ENCODE data around the gene SDR39U1.
A peak's percentile ranks its signal among the peaks of the same experiment; 100 is the strongest.
"Not testable (repeated sequence)": the region's sequence is repeated elsewhere in the genome, so short reads cannot be mapped to it uniquely, and the experiment has no call there.

The SDR39U1 gene, protein sequence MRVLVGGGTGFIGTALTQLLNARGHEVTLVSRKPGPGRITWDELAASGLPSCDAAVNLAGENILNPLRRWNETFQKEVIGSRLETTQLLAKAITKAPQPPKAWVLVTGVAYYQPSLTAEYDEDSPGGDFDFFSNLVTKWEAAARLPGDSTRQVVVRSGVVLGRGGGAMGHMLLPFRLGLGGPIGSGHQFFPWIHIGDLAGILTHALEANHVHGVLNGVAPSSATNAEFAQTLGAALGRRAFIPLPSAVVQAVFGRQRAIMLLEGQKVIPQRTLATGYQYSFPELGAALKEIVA

DNA sequence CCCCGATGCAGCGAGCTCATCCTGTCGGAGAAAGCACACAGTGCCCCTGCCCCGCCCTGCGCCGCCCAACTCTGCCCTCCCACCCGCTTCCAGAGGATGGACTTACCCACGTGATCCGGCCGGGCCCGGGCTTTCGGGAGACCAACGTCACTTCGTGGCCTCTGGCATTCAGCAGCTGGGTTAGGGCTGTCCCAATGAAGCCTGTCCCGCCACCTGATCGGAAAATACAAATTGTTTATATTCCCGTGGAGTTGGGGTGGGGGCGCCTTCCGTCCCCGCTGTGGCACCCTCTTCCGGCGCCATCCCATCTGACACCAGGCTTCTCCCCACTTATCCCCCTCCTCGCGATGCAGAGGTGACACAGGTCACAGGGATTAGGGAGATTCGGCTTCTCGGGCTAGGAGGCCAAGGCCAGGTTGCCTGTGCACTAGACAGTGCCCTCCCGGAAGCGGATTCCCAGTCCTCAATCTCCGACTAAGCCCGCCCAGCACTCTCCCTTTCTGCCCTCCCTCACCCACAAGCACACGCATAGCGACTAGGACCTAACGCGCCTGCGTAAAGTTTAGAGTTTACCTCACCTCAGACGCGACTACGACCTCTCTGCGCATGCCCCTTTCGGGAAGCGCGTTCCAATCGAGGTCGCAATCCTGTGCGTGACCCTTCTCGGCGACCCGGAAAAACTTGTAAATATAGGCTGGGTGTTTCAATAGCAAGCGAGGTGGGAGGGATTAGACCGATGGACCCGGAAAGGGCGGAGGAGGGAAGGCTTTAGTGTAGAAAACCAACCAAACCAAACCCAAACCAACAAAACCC, at the start of gene SDR39U1:
Gene SDR39U1 (minus strand): TSS at position 537 of the 813 bp plus-strand sequence. CDS start 7 bp downstream, at position 530.
- DNase-seq (ENCODE audit: low spot score) = peak; percentile 98

DNA sequence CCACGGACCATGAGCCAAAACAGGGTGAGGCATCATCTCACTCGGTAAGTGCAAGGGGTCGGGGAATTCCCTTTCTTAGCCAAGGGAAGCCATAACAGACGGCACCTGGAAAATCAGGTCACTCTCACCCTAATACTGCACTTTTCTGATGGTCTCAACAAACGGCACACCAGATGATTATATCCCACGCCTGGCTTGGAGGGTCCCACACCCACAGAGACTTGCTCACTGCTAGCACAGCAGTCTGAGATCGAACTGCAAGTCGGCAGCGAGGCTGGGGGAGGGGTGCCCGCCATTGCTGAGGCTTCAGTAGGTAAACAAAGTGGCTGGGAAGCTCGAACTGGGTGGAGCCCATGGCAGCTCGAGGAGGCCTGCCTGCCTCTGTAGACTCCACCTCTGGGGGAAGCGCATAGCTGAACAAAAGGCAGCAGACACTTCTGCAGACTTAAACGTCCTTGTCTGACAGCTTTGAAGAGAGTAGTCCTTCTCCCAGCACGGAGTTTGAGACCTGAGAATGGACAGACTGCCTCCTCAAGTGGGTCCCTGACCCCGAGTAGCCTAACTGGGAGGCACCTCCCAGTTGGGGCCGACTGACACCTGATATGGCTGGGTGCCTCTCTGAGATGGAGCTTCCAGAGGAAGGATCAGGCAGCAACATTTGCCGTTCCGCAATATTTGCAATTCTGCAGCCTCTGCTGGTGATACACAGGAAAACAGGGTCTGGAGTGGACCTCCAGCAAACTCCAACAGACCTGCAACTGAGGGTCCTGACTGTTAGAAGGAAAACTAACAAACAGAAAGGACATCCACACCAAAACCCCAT, 49.2 kb upstream of the SDR39U1 start:
- not testable (repeated sequence) for DNase-seq (ENCODE audit: low spot score)

DNA sequence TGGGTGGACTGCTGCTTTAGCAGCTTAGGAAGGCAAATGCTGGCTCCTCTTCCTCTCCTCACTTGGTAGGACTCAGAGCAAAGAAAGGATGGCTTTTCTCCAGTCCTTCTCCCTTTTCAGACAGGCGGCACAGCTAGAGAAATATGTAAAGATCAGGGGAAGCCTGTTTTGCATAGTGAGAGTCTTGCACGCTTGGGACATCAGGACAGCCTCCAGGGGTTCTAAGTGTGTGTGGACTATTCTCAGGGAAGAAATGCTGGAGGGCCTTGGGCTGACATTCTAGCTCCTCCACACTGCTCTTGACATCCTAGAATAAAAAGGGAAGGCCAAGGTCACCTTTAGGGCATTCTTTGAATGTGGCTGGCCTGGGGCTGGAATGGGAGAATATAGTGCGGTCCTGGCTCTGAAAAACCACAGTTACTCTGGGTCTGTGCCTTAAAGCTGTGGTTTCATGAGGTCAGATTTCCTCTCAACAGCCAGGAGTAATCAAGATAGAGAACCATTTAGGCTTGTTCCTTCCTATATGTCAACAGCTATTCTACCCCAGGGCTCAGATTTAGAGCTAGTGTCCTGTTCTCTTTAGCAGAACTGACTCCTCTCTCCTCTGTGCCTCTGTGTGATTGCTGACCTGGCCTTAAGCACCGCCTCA, 41.2 kb upstream of the SDR39U1 start:
- DNase-seq (ENCODE audit: low spot score) = peak; percentile 3

DNA sequence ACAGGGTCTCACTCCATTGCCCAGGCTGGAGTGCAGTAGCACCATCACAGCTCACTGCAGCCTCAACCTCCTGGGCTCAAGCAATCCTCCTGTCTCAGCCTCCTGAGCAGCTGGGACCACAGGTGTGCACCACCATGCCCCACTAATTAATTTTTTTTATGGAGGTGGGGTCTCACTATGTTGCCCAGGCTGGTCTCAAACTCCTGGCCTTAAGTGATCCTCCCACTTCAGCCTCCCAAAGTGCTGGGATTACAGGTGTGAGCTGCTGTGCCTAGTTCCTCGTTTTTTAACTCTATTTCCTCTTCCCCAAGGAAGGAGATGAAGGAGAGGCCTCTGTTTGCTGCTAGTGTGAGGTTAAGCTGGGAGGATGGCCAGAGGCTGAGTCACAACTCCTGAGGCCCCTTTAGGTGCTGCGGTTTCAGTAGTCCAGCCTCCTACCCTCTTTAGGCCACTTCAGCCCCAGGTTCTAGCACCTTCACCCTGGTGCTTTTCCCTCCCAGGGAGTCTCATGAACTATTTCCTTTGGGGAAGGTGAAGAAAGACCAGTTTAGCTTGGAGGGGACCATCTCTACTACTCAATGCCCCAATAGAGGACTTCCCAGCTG, 40.2 kb upstream of the SDR39U1 start:
- not testable (repeated sequence) for DNase-seq (ENCODE audit: low spot score)

DNA sequence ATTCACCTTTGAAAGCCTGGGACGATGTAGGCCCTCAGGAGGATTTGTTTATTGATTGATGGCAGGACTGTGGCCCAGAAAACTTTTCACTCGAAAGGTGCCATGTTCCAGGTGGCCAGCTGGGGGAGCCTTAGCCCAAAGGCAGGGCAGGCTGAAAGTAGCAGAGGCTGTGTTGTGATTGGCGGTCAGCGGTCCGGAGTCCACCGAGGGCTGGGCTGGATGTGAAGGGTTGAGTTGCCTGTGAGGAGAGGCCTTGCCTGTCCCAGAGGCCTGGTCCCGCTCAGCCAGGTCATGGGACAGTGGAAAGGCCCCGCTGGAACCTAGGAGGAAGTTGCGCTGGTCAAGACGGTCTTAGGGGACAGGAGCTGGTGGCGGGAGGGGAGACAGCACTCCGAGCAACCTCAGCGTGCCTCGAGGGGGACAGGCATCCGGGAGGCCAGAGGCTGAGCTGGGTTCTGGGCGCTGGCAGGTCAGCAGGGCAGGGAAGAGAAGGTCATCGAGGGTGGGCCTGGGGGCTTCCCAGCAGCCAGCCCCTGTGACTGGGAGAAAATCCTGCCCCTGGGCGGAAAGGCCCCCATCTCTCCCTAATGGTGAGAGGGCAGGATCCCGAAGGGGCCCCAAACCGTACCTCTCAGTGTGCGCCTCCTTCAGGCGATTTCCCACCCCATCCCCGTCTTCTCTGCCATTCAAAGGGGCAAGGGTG, 39.2 kb upstream of the SDR39U1 start:
- peak; percentile 35 for DNase-seq (ENCODE audit: low spot score)

DNA sequence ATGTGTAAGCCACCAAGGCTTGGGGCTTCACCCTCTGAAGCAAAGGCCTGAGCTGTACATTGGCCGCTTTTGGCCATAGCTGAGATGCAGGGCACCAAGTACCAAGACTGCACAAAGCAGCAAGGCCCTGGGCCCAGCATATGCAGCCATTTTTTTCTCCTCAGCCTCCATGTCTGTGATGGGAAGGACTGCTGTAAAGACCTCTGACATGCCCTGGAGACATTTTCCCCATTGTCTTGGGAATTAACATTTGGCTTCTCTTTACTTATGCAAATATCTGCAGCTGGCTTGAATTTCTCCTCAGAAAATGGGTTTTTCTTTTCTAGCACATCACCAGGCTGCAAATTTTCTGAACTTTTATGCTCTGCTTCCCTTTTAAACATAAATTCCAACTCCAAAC, 37.4 kb upstream of the SDR39U1 start:
- DNase-seq (ENCODE audit: low spot score) = not testable (repeated sequence)

DNA sequence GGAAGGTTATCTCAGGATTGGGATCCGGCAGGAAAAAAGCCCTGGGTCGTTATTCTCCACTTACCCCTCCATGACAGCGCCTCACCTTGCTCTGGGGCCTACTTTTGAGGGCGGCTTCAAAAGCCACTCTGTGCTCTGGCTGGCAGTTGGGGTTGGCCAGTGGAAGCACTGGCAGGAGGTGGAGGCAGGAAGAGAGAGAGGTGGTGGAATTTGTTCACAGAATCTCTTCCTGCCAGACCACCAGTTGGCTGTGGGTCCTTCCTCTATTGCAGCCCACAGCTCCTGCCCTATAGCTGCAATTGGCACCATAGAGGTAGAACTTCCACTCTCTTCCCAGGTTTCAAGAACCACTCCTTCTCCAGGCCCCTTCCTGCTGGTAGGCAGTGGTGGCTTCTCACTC, 32.7 kb upstream of the SDR39U1 start:
- no peak for DNase-seq (ENCODE audit: low spot score)

DNA sequence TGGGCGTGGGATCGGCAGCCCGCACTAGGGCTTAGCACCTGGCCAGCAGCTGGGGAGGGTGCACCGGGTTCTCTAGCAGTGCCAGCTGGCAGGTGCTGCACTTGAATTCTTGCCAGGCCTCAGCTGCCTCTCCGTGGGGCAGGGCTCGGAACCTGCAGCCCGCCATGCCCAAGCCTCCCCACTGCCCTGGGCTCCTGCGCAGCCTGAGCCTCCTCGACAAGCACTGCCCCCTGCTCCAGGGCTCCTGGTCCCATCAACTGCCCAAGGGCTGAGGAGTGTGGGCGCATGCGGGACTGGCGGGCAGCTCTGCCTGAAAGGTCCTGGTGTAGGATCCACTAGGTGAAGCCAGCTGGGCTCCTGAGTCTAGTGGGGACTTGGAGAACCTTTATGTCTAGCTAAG, 30.6 kb upstream of the SDR39U1 start:
- DNase-seq (ENCODE audit: low spot score) = no peak

DNA sequence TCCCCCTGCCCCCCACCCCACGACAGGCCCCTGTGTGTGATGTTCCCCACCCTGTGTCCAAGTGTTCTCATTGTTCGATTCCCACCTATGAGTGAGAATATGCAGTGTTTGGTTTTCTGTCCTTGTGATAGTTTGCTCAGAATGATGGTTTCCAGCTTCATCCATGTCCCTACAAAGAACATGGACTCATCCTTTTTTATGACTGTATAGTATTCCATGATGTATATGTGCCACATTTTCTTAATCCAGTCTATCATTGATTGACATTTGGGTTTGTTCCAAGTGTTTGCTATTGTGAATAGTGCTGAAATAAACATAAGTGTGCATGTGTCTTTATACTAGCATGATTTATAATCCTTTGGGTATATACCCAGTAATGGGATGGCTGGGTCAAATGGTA, 27.9 kb upstream of the SDR39U1 start:
- not testable (repeated sequence) for DNase-seq (ENCODE audit: low spot score)

DNA sequence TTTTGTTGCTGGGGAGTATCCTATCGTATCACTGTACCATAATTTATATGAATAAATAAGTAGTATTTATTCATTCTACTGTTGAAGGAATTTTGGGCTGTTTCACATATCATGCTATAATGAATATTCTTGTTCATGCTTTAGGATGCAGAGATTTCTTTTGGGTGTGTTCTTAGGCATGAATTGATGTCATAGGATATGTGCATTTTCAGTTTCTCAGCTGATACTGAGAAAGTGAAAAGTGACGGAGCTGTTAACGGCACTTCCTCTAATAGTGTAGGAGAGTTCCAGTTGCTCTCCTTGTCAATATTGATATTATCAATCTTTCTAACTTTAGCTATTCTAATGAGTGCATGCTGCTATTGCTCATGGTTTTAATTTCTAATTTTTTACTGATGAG, 23.2 kb upstream of the SDR39U1 start:
- no peak for DNase-seq (ENCODE audit: low spot score)

DNA sequence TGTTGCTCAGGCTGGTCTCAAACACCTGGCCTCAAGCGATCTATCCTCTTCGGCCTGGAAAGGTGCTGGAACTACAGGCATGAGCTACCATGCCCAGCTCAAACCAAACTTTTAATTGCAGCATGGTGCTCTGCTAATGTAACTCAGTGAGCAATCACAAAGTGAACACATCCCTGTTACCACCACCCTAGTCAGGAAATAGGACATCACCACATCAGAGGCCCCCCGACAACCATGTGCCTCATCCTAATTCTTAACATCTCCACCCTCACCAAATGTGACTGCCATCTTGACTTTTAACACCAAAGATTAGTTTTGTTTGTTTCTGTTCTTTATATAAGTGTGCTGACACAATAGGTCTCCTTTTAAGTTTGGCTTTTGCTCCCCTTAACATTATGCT, 22.8 kb upstream of the SDR39U1 start:
- no peak for DNase-seq (ENCODE audit: low spot score)

DNA sequence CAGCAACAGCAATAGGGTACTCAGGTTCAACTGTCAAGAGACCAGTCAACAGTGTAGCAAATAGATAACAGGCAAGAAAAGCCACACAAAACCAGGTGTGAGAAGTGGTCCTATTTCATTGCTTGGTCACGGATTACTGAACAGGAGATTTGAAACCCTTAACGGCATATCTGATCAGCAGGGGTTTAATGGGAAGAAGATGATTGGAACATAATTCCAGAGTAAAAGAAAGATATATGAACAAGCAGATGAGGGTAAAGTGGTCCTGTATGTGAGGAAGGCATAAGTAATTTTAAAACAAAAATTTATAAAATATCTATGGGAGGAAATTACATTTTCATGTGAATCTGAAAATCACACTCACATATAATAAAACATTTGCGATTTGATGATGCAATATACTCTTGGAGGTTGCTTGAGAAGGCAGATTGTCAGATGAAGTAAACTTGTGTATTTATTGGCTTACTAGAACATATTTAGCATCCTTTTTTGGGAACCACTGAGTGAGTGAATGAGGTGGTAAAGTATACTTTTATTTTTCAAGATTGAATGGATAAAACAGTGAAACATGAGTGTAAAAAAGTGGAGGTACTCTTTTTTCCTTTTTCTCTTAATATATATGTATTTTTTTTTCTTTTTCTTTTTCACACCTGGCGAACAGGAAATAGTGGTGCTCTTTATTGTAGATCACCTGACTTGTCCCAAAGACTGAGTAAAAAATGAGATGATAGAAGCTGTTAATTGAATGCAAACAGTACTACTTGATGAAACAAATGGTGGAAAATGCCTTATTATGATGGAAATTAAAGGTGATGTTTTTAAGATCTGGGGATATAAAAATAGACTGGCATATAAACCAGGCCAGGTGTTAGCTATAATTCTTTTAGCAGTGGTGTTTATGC, 21.6 kb upstream of the SDR39U1 start:
- no peak for DNase-seq (ENCODE audit: low spot score)

DNA sequence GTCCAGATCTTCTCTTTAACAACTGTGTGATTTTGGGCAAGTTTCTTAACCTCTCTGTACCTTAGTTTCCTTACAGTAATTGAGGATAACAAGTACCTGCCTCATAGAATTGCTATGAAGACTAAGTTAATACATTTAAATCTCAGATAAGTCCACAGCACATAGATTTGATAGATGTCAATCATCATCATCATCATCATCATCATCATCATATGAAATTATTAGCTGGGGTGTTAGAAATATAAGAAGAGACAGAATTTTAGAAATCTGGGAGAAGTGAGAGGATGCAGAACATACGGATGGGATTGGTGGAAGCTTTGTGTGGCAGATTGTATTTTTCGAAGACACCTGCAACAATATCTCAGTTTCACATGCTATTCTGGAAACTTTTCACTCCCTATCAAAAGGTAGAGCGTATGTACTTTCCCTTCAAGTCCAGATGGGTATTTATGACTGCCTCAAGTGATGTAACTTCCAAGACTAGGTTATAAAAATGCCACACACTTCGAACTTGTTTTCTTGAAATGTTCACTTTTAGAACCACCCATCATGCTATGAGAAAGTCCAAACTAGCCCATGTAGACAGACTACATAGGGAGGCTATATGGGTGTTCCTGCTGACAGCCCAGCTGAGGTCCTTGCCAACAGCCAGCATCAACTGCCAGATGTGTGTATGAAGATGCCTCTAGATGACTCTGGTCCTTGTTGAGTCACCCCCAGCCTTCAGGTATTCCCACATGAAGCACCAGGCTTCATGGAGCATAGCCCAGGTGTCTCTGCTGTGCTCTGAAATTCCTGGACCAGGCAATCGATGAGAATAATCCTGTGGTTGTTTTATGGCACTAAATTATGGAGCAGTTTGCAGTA, 20.7 kb upstream of the SDR39U1 start:
- DNase-seq (ENCODE audit: low spot score) = no peak

DNA sequence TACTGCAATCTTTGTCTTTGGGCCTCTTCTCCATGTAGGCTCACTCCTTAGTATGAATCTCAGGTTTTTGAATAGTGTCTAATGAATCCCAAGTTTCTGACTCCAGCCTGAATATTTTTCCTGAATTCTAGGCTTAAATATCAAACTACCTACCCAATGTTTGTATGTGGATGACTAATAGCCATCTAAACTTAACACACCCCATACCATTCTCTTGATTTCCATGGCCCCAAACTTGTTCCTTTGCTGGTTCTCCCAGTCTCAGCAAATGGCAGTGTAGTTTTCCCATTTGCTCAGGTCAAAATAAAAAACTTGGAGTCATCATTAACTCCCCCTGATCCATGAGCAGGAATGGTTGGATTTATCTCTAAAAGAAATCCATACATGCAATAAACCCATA, 18.8 kb upstream of the SDR39U1 start:
- DNase-seq (ENCODE audit: low spot score) = no peak

DNA sequence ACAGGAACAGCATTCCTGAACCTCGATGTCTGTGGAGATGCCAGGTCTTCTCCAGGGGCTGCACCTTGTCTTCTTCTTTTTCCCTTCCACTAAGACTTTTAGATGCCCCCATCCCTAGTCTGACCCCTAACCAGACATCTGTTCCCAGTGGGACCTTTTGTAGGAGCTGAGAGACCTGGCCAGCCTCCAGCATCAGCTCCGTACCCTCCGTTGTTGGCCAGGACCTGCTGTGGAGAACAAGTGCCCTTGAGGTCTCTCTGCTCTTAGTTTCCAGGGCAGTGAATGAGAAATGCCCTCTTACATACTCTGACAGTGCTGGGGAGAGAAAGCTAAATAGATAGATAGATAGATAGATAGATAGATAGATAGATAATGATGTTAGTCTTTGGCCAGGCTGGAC, 16.8 kb upstream of the SDR39U1 start:
- DNase-seq (ENCODE audit: low spot score) = no peak

DNA sequence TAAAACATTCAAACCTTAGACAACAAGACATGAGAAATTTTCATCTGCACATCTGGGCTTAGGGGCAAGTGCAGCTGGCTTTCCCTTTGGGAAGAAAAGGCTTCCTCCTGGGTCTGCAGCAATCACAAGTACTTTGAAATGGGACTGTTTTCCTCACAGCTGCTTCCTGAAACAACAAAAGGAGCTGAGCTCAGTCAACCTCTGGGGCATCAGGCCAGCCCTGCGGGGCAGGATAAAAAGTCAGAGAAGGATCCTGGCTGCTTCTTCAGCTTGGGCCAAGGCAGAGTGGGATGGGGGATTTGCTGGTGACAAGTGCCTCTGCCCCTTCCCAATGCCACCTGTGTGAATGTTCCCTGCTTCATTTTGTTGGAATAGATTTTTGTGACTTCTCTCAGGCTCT, 16.2 kb upstream of the SDR39U1 start:
- DNase-seq (ENCODE audit: low spot score) = no peak

DNA sequence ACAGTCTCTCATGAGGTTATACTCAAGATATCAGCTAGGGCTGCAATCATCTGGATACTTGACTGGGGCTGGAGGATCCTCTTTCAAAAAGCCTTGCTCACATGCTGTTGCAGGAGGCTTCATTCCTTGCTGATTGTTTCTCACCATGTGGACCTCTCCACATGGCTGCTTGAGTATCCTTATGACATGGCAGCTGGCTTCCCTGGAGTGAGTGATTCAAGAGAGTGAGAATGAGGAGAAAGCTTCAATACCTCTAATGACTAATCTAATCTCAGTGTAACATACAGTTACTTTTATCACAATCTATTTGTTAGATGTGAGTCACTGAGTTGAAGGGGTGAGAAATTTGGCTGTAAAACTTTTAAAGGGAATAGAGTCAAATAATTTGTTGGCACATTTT, 14.4 kb upstream of the SDR39U1 start:
- DNase-seq (ENCODE audit: low spot score) = no peak

DNA sequence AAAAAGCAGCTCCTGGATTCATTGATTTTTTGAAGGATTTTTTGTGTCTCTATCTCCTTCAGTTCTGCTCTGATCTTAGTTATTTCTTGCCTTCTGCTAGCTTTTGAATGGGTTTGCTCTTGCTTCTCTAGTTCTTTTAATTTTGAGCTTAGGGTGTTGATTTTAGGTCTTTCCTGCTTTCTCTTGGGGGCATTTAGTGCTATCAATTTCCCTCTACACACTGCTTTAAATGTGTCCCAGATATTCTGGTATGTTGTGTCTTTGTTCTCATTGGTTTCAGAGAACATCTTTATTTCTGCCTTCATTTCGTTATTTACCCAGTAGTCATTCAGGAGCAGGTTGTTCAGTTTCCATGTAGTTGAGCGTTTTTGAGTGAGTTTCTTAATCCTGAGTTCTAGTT, 8.3 kb upstream of the SDR39U1 start:
- not testable (repeated sequence) for DNase-seq (ENCODE audit: low spot score)

DNA sequence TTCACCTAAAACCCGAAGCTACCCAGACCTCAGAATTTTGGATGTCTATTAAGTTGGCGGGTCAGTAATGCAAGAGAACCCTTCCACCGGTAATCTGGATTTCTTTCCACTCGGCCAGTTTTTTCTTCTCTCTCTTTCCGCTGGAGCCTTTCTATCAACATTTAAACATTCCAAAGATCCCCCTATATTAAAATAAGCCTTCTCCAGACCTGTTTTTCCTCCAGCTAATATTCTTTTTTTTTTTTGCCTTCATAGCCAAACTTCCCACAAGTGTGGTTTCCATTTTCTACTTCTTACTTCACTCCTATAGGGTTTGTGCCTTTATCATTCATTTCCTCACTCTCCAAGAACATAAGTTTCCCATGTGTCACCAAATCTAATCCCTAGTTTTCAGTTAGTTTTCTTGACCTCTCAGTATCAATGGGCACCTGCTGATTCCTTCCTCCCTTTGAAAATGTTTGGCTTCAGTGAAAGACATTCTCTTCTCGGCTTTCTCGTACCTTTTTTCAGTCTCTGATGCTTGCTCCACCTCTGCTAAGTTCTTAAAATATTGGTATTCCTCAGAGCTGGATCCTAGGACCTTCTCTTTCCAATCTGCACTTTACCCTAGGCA, 583 bp upstream of the SDR39U1 start:
- no peak for DNase-seq (ENCODE audit: low spot score)

Measured in SW480 (cell line).